GM19467 (cell line): Measurements from ENCODE around the gene APH1B.
"Not testable (repeated sequence)": the region's sequence is repeated elsewhere in the genome, so short reads cannot be mapped to it uniquely, and the experiment has no call there.

Experiments used
- ATAC-seq: cut with Tn5 transposase; IDR thresholded peaks from one replicate; pipeline ENCODE4 v1.9.1; 2021; ENCODE audit warnings: mild to moderate bottlenecking, moderate library complexity; ENCODE audit not compliant: unreplicated experiment

APH1B gene

GRCh38 chr15:63294359-63294758, 17.0 kb downstream of the APH1B start:
- ATAC-seq: no peak

- no peak for ATAC-seq
Measured at GRCh38 chr15:63295341-63295740, 17.9 kb downstream of the APH1B start.

- ATAC-seq: no peak
Measured at GRCh38 chr15:63296195-63296594, 18.8 kb downstream of the APH1B start.

GRCh38 chr15:63299943-63300575, 22.7 kb downstream of the APH1B start:
- no peak for ATAC-seq

DNA sequence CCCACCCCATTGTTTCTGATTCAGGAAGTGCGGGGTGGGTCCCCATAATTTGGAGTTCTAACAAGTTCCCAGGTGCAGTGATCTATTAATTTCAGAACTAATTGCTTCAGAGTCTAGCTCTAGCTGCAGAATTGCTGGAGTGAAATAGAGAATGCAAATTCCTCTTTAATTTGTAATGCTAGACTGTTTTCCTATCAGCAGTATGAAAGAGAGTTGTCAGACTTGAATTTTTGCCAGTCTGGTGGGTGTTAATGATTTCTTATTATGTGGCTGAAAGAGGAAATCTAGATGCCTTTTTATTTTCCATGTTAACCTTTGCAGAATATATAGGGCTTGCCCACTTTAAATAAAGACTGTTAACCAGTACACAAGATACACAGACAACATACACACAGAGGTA, 23.7 kb downstream of the APH1B start:
- ATAC-seq: no peak

DNA sequence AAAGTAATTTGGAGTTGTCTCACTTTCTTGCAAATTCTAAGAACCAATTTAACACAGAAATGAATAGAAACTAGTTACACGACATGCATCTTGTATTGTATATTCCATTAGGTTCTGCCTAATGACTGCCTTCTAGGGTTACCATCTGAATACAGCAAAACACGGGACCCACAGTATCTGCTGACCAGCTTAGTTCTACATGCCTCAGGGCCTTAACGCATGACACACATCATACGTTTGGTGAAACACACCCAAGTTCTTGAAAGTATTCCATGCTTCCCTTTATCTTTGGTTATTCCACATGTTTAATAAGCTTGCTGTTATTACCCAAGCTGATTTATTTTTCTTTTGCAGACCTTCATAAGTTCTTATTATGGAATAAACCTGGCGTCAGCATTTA, 27.9 kb downstream of the APH1B start:
- ATAC-seq: no peak

DNA sequence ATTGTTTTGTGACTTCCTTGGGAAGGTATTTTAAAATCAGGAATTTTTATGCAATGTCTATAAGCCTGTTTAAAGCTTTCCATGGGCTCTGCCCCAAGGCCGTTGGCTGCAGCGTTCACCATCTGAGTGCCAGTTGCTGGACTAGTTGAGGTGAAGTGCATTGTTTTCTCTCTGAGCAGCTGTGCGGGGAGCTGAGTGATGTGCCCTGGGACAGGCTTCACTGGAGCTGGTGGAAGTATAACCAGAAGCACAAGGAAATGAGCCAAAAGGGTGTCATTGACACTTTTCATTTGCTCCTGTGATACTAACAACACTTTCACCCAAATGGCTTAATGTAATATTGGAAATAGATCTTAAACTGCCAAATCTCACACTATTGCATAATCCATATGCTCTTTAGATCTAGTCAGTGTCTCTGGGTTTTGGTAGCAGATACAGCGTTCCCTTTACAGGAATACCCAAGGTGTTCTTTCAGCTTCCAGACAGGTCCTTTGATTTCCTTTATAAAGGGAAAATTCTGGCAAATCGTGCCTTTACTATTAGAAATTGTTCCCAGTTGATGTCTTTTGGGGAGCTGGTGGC, 29.2 kb downstream of the APH1B start:
- ATAC-seq: no peak

DNA sequence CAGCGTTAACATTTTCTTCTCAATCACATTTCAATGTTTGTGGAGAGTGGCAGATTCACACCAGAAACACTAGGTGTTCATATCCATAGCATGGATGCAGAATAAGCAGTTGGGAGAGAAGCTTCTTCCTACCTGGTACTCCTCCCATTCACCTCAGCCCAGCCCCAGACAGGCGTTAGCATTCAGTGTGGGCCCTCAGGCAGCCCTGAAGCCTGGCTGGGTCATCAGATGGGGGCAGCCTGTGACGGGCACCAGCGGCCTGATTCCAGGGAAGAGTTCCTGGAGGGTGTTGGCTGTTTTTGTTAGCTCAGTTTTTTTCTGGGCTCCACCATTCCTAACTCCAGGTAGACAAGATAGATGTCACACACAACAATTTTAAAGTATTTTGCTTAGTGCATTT, 31.1 kb downstream of the APH1B start:
- no peak for ATAC-seq

- ATAC-seq: no peak
Measured at GRCh38 chr15:63308947-63309346, 31.5 kb downstream of the APH1B start.

- ATAC-seq: no peak
Measured at GRCh38 chr15:63310646-63311045, 33.2 kb downstream of the APH1B start.

GRCh38 chr15:63312286-63312685, 34.9 kb downstream of the APH1B start:
- no peak for ATAC-seq

DNA sequence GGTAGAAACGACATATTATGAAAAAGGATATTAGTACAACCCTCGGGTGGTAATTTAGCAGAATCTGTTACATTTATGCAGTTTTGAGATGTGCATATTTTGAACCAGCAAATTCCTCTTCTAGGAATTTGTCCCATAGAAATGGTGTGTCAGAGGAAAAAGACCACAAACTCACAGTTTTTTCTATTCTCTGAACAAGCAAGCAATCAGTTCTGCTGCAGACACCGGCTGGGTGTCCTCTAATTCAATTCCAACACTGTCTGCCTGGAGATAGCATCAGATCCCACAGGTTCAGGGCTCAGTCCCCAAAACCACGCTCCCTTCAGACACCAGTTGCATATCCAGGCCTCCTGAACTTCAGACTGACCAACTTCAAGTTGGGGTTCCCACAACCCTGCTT, 36.4 kb downstream of the APH1B start:
- no peak for ATAC-seq

GRCh38 chr15:63314409-63314808, 37.0 kb downstream of the APH1B start:
- no peak for ATAC-seq

DNA sequence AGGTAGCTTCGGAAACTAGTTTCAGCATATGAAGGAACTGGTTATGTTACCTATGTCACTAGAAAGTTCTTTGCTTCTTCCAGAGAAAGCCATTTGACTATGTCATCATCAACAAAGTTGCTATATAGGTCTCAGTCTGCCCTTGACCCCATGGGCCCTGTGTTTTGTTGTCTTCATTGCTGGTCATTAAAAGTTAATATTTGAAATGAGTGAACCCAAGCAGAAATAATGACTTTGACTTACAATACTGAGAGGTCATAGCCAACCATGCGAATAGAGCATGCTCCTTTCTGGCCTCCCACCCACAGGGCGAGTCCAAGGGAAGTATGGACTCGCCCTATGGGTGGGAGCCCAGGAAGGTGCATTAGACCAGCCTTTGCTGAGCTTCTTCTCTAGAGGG, 40.9 kb downstream of the APH1B start:
- no peak for ATAC-seq

- no peak for ATAC-seq
Measured at GRCh38 chr15:63319065-63319464, 41.7 kb downstream of the APH1B start.

DNA sequence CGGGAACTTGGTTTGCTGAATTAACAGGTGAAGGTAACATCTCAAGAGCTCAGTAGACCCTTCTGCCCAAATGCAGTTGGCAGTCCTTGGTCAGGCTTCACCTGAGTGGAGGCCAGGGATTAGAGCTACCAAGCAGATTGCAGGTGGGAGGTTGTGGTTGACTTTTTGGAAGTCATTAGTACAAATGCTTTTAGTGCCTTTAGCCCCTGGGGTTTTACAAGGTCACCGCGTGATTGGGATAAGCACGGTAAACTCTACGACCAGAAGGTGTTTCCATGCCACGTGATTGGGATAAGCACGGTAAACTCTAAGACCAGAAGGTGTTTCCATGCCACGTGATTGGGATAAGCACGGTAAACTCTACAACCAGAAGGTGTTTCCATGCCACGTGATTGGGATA, 43.0 kb downstream of the APH1B start:
- not testable (repeated sequence) for ATAC-seq

GRCh38 chr15:63320981-63321380, 43.6 kb downstream of the APH1B start:
- not testable (repeated sequence) for ATAC-seq

GRCh38 chr15:63321462-63321861, 44.1 kb downstream of the APH1B start:
- no peak for ATAC-seq

DNA sequence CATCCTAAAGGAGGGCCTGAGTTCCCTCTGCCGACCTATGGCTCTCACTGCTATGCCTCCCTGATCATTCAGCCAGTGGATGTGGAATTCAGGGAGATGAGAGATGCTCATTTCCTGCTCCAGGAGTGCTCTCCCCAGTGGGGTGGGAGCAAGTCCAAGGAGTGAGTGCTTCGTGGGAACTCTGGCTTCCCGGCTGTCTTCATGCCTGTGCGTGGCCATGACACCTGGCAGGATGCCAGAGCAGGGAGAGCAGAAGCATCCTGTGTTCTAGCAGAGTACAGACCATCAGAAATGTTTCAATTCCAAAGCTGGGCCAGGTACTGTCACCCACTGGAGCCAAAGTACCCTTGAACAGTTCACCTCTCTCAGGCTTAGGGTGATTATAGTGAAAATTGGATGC, 45.1 kb downstream of the APH1B start:
- no peak for ATAC-seq

DNA sequence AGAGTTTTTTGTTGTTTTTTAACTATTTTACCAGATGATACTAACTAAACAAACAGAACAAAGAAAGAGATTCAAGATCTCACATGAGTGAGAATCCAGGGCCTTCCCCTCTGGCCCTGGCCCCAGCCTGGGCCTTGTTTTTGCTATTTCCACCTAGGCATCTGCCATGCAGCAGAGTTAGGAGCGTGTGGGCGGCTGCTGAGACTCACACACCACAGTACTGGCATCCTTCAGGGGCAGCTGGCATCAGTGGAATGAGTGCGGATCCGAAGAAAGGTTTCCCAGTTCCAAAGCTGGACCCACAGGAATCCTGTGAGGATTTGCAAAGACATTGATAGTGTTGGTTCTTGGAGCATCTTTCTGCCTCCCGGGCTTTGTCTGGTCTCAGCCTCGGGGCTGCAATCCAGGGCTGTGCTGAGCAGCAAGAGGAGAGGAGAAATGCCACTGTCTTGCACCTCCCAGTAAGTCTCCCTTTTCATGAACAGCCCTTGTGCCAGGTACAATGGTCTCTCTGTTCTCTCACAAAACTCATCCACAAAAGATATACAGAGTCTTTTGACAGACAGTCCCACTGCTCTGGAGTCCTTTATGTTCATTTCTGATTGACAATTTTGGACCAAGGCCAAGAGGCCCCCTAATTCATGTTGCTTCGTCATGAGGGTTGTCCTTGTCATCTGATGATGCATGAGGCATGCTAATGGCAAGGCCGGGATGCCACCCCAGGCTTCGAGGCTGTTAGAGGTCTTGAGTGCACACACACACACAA, 46.6 kb downstream of the APH1B start:
- no peak for ATAC-seq

GRCh38 chr15:63324770-63325169, 47.4 kb downstream of the APH1B start:
- ATAC-seq: no peak
